Transverse colon (tissue), 4 donors: ENCODE data around the gene WDR11. TPM values are rescaled to one million over a fixed set of nuclear protein-coding genes. Genes with fewer than 3 reads are reported as not detected.

Experiments
- DNase-seq: peaks from one replicate; pipeline ENCODE4 v3.0.0-alpha.2; 2019
- H3K27ac ChIP-seq, 4 donors: fragments of 200-600 bp; sonication (generic); 2 replicates each; pipeline ENCODE4 v1.5.1; 2016 to 2018; ENCODE audit warnings: inconsistent platforms in 4 of 4
- H3K27me3 ChIP-seq: fragments of 200-600 bp; sonication (generic); 2 replicates; pipeline ENCODE4 v1.5.1; 2017; ENCODE audit warnings: inconsistent platforms
- H3K36me3 ChIP-seq, 4 donors: fragments of 200-600 bp; sonication (generic); 2 replicates each; pipeline ENCODE4 v1.5.1; 2017 to 2019; ENCODE audit warnings: inconsistent platforms in 4 of 4
- H3K4me1 ChIP-seq, 4 donors: fragments of 200-600 bp; sonication (generic); 2 replicates each; pipeline ENCODE4 v1.5.1; 2017 to 2020; ENCODE audit warnings: inconsistent platforms in 4 of 4
- H3K4me3 ChIP-seq, 4 donors: fragments of 200-600 bp; sonication (generic); 1 replicate in 1 of 4; 2 replicates in 3 of 4; pipeline versions ENCODE4 v1.5.1 to v1.6.1; 2017 to 2019; ENCODE audit warnings: inconsistent platforms in 4 of 4
- H3K9me3 ChIP-seq, 2 donors: fragments of 200-600 bp; sonication (generic); 2 replicates each; pipeline ENCODE4 v1.5.1; 2017 to 2019; ENCODE audit warnings: inconsistent platforms in 2 of 2
- CTCF ChIP-seq, 5 experiments: fragments of 200-600 bp in 3 of 5; fragments of 450-650 bp in 2 of 5; sonication (generic) in 3 of 5; IDR thresholded peaks; 1 replicate in 2 of 5; 2 replicates in 3 of 5; pipeline ENCODE4 v1.5.1; 2016 to 2017; ENCODE audit warnings: antibody characterized with exemption in 5 of 5, inconsistent platforms in 3 of 5, mild to moderate bottlenecking in 2 of 5, moderate library complexity in 1 of 5
- EP300 ChIP-seq: sonication (generic); formaldehyde crosslinking; IDR thresholded peaks from one replicate; pipeline ENCODE4 v1.6.1; 2017; ENCODE audit warnings: antibody characterized with exemption, low read depth
- POLR2A ChIP-seq: fragments of 450-650 bp; IDR thresholded peaks from one replicate; pipeline ENCODE4 v1.6.1; 2016; ENCODE audit warnings: antibody characterized with exemption, mild to moderate bottlenecking, moderate library complexity
- POLR2AphosphoS5 ChIP-seq, 3 donors: sonication (generic); formaldehyde crosslinking; IDR thresholded peaks; one replicate each; pipeline ENCODE4 v1.6.1; 2016; ENCODE audit warnings: antibody characterized with exemption in 3 of 3
- WGBS, 2 donors: methylation state at CpG; one replicate each; pipeline ENCODE4 v1.1.5; 2018; ENCODE audit warnings: low coverage in 1 of 2; 5-methylcytosine and 5-hydroxymethylcytosine counted together
- in situ Hi-C, 4 donors: fragments of 200-750 bp; cut with MboI; loops; one replicate each; pipeline versions ENCODE4 v1.15.0 to v1.15.1; 2017; ENCODE audit warnings: low sequenced_read_pairs in 3 of 4, low pct_ligation_motif_present in 1 of 4, low pct_unique_long_range_greater_than_20kb in 1 of 4
- intact Hi-C: fragments of 100-400 bp; cut with DNase I; formaldehyde crosslinking; loops from one replicate; pipeline ENCODE4 v1.15.1; 2023; ENCODE audit warnings: low total_unique reads
- total RNA-seq, 4 donors: library from RNA; depleted of rRNA; stranded (reverse); fragments of >200 nt; gene quantifications; one replicate each; pipeline ENCODE4 v1.1.0, GENCODE V29; 2016

Gene WDR11
- total RNA-seq, 4 donors from 2014 or later, result 29.5 to 80.0 (median 57.9) TPM

- H3K36me3 ChIP-seq, result peaks cover 0 to 17% (median 1%) of the 10 kb centered on the region in 4 donors
- 89 to 100% methylated on average over 1 to 2 of the region's 2 CpGs for WGBS, 2 donors
- intact Hi-C loops, result no loop called here
- in situ Hi-C loops, result no loop called here
- H3K27me3 ChIP-seq, result no peaks in the 10 kb centered on the region
- no peak overlapping the region for H3K4me3 ChIP-seq
- H3K4me1 ChIP-seq, result peaks cover 4 to 29% (median 12%) of the 10 kb centered on the region in 4 donors
- H3K27ac ChIP-seq, result no peak overlapping the region
- no peak for DNase-seq
- TF ChIP-seq EP300 (no peak), POLR2AphosphoS5 (IDR thresholded peaks at IDR 0.05) (no peak), CTCF (IDR thresholded peaks at IDR 0.05) (no peak), POLR2A (no peak)
- no peaks in the 10 kb centered on the region for H3K9me3 ChIP-seq
Observed at GRCh38 chr10:120854388-120854787, 3.2 kb downstream of the WDR11 start.

GRCh38 chr10:120861178-120861855 is 10.2 kb downstream of the WDR11 start:
- in situ Hi-C loops, result no loop called here
- intact Hi-C loops, result no loop called here
- TF ChIP-seq POLR2A (no peak), POLR2AphosphoS5 (IDR thresholded peaks at IDR 0.05) (no peak), EP300 (no peak), CTCF (IDR thresholded peaks at IDR 0.05) (no peak)
- H3K4me1 ChIP-seq, result no peaks in the 10 kb centered on the region
- 44 to 48% methylated on average over 1 to 2 of the region's 2 CpGs for WGBS, 2 donors
- H3K4me3 ChIP-seq, result no peak overlapping the region
- no peak for DNase-seq
- H3K36me3 ChIP-seq, result peaks cover 0 to 62% (median 15%) of the 10 kb centered on the region in 4 donors
- no peaks in the 10 kb centered on the region for H3K27me3 ChIP-seq
- H3K27ac ChIP-seq, result no peak overlapping the region
- H3K9me3 ChIP-seq, result no peaks in the 10 kb centered on the region

GRCh38 chr10:120873741-120874140 is 22.6 kb downstream of the WDR11 start:
- peaks cover 0 to 53% (median 18%) of the 10 kb centered on the region in 4 donors for H3K36me3 ChIP-seq
- no peak for TF ChIP-seq EP300
- TF ChIP-seq CTCF (IDR thresholded peaks at IDR 0.05), result no peak
- no peak for TF ChIP-seq POLR2A
- TF ChIP-seq POLR2AphosphoS5 (IDR thresholded peaks at IDR 0.05), result no peak
- intact Hi-C loops, result no loop called here
- no peaks in the 10 kb centered on the region for H3K9me3 ChIP-seq
- no peak for DNase-seq
- no peak overlapping the region for H3K27ac ChIP-seq
- H3K4me3 ChIP-seq, result no peak overlapping the region
- in situ Hi-C loops, result no loop called here
- H3K4me1 ChIP-seq, result no peaks in the 10 kb centered on the region
- no peaks in the 10 kb centered on the region for H3K27me3 ChIP-seq

- Histone ChIP-seq H3K27ac (no peak overlapping the region), H3K4me1 (no peaks in the 10 kb centered on the region), H3K9me3 (no peaks in the 10 kb centered on the region), H3K27me3 (no peaks in the 10 kb centered on the region), H3K4me3 (no peak overlapping the region), H3K36me3 (peaks cover 0 to 24% (median 6%) of the 10 kb centered on the region in 4 donors)
- no peak for DNase-seq
- TF ChIP-seq POLR2AphosphoS5 (IDR thresholded peaks at IDR 0.05) (no peak), EP300 (no peak), POLR2A (no peak), CTCF (IDR thresholded peaks at IDR 0.05) (no peak)
- intact Hi-C loops (no loop called here), in situ Hi-C loops (no loop called here)
- WGBS, 2 donors, result 71 to 83% methylated on average over 1 of the region's 1 CpG
Observed at GRCh38 chr10:120883071-120883470, 31.9 kb downstream of the WDR11 start.
